ENCODE measurements around the gene WDCP.

- TF ChIP-seq POLR2AphosphoS5 (IDR thresholded peaks at IDR 0.05; ENCODE audit: insufficient read depth in 1 of 2, low read depth in 1 of 2): no peak
- TF ChIP-seq CTCF (IDR thresholded peaks at IDR 0.05): no peak
Observed at GRCh38 chr2:24024018-24024417, 23.2 kb downstream of the WDCP start.

Data from vagina (tissue), 2 donors.